DND-41 (cell line): ENCODE measurements around the gene C5orf22.

ENCODE experiments used
- CTCF ChIP-seq: IDR thresholded peaks from 2 replicates; pipeline ENCODE4 v1.5.1; 2012; ENCODE audit warnings: borderline replicate concordance, low read length, moderate library complexity, mild to moderate bottlenecking; ENCODE audit not compliant: poor library complexity, severe bottlenecking; ENCODE audit errors: extremely low read depth
- EZH2 ChIP-seq: IDR thresholded peaks from 3 replicates; pipeline ENCODE4 v1.6.1; 2012; ENCODE audit warnings: borderline replicate concordance, low read depth, mild to moderate bottlenecking, moderate library complexity, low read length, inconsistent platforms; ENCODE audit not compliant: severe bottlenecking

- no peak for TF ChIP-seq CTCF
- no peak for TF ChIP-seq EZH2
Observed at GRCh38 chr5:31500256-31500655, 31.8 kb upstream of the C5orf22 start.
